ENCODE results near the gene MYO1B.

Gene MYO1B

GRCh38 chr2:191410646-191411436, 165.6 kb downstream of the MYO1B start:
- in situ Hi-C loops (cut with MboI; ENCODE audit: low sequenced_read_pairs, unreplicated experiment), result no loop called here
- DNase-seq (ENCODE audit: low spot score), result no peak
- no peak for TF ChIP-seq CTCF (IDR thresholded peaks at IDR 0.05; ENCODE audit: borderline replicate concordance, control extremely low read depth, extremely low read depth, insufficient read depth, missing control alignments)

GRCh38 chr2:191411472-191411871, 166.3 kb downstream of the MYO1B start:
- no peak for TF ChIP-seq CTCF (IDR thresholded peaks at IDR 0.05; ENCODE audit: borderline replicate concordance, control extremely low read depth, extremely low read depth, insufficient read depth, missing control alignments)
- no peak for DNase-seq (ENCODE audit: low spot score)
- in situ Hi-C loops (cut with MboI; ENCODE audit: low sequenced_read_pairs, unreplicated experiment), result no loop called here

- in situ Hi-C loops (cut with MboI; ENCODE audit: low sequenced_read_pairs, unreplicated experiment), result no loop called here
- TF ChIP-seq CTCF (IDR thresholded peaks at IDR 0.05; ENCODE audit: borderline replicate concordance, control extremely low read depth, extremely low read depth, insufficient read depth, missing control alignments), result no peak
- DNase-seq (ENCODE audit: low spot score), result no peak
Measured at GRCh38 chr2:191412353-191412752, 167.1 kb downstream of the MYO1B start.

- no peak for TF ChIP-seq CTCF (IDR thresholded peaks at IDR 0.05; ENCODE audit: borderline replicate concordance, control extremely low read depth, extremely low read depth, insufficient read depth, missing control alignments)
- DNase-seq (ENCODE audit: low spot score), result no peak
- in situ Hi-C loops (cut with MboI; ENCODE audit: low sequenced_read_pairs, unreplicated experiment), result no loop called here
Measured at GRCh38 chr2:191415101-191415500, 169.9 kb downstream of the MYO1B start.

- in situ Hi-C loops (cut with MboI; ENCODE audit: low sequenced_read_pairs, unreplicated experiment), result no loop called here
- no peak for TF ChIP-seq CTCF (IDR thresholded peaks at IDR 0.05; ENCODE audit: borderline replicate concordance, control extremely low read depth, extremely low read depth, insufficient read depth, missing control alignments)
- no peak for DNase-seq (ENCODE audit: low spot score)
Measured at GRCh38 chr2:191415858-191416257, 170.7 kb downstream of the MYO1B start.

- no peak for DNase-seq (ENCODE audit: low spot score)
- in situ Hi-C loops (cut with MboI; ENCODE audit: low sequenced_read_pairs, unreplicated experiment), result no loop called here
- TF ChIP-seq CTCF (IDR thresholded peaks at IDR 0.05; ENCODE audit: borderline replicate concordance, control extremely low read depth, extremely low read depth, insufficient read depth, missing control alignments), result no peak
Measured at GRCh38 chr2:191417746-191418145, 172.5 kb downstream of the MYO1B start.
